IPS DF 4.7 (cell line): ENCODE data around the gene GHITM.
"Not testable (repeated sequence)": the region's sequence is repeated elsewhere in the genome, so short reads cannot be mapped to it uniquely, and the experiment has no call there.

Experiments used
- DNase-seq: peaks from one replicate; pipeline ENCODE4 v3.0.0-alpha.2; 2013; ENCODE audit warnings: low spot score; ENCODE audit errors: extremely low read depth

The GHITM gene

GRCh38 chr10:84147347-84147746, 8.0 kb downstream of the GHITM start:
- no peak for DNase-seq

GRCh38 chr10:84148006-84148597, 8.8 kb downstream of the GHITM start:
- not testable (repeated sequence) for DNase-seq

GRCh38 chr10:84149854-84150253, 10.5 kb downstream of the GHITM start:
- no peak for DNase-seq

- no peak for DNase-seq
Observed at GRCh38 chr10:84152769-84153168, 13.5 kb downstream of the GHITM start.

- no peak for DNase-seq
Observed at GRCh38 chr10:84155521-84155920, 16.2 kb downstream of the GHITM start.

GRCh38 chr10:84156009-84156408, 16.7 kb downstream of the GHITM start:
- no peak for DNase-seq

- no peak for DNase-seq
Observed at GRCh38 chr10:84156768-84157167, 17.5 kb downstream of the GHITM start.

GRCh38 chr10:84158061-84158460, 18.8 kb downstream of the GHITM start:
- DNase-seq = no peak

GRCh38 chr10:84158550-84158949, 19.2 kb downstream of the GHITM start:
- DNase-seq = no peak

GRCh38 chr10:84159076-84159685, 19.9 kb downstream of the GHITM start:
- DNase-seq = no peak

- no peak for DNase-seq
Observed at GRCh38 chr10:84160663-84161362, 21.5 kb downstream of the GHITM start.

GRCh38 chr10:84163996-84164395, 24.7 kb downstream of the GHITM start:
- no peak for DNase-seq

- DNase-seq = no peak
Observed at GRCh38 chr10:84164442-84164841, 25.1 kb downstream of the GHITM start.

- no peak for DNase-seq
Observed at GRCh38 chr10:84166620-84167288, 27.4 kb downstream of the GHITM start.

GRCh38 chr10:84167289-84167653, 28.0 kb downstream of the GHITM start:
- DNase-seq = not testable (repeated sequence)

GRCh38 chr10:84168382-84168781, 29.1 kb downstream of the GHITM start:
- DNase-seq = not testable (repeated sequence)

GRCh38 chr10:84171237-84171636, 31.9 kb downstream of the GHITM start:
- DNase-seq = not testable (repeated sequence)

GRCh38 chr10:84171700-84172466, 32.6 kb downstream of the GHITM start:
- DNase-seq = not testable (repeated sequence)

- no peak for DNase-seq
Observed at GRCh38 chr10:84172467-84173356, 33.4 kb downstream of the GHITM start.

GRCh38 chr10:84173501-84173929, 34.2 kb downstream of the GHITM start, which contains the start of gene GPR15LG:
TSS of gene GPR15LG (plus strand) at chr10:84173801. CDS start at chr10:84173852, 51 bp downstream.
- no peak for DNase-seq
